H9 (cell line): ENCODE results near the gene CTPS1. TPM values are rescaled to one million over a fixed set of nuclear protein-coding genes. Genes with fewer than 3 reads are reported as not detected.

Source experiments
- DNase-seq: peaks from one replicate; pipeline ENCODE4 v3.0.0-alpha.2; 2017
- H2AFZ ChIP-seq: one replicate; pipeline ENCODE4 v1.6.1; 2013; ENCODE audit warnings: mild to moderate bottlenecking, low read length, control low read depth, moderate library complexity
- H2AK5ac ChIP-seq: 2 replicates; pipeline ENCODE4 v1.6.1; 2013; ENCODE audit warnings: low read length, control low read depth, mixed read lengths; ENCODE audit not compliant: insufficient read length
- H2BK120ac ChIP-seq: one replicate; pipeline ENCODE4 v1.6.1; 2013; ENCODE audit warnings: low read depth, mild to moderate bottlenecking, low read length, control low read depth, inconsistent platforms; ENCODE audit not compliant: poor library complexity, severe bottlenecking
- H2BK12ac ChIP-seq: 2 replicates; pipeline ENCODE4 v1.6.1; 2013; ENCODE audit warnings: low read length, control low read depth, mixed read lengths, low read depth; ENCODE audit not compliant: insufficient read length
- H2BK15ac ChIP-seq: 2 replicates; pipeline ENCODE4 v1.6.1; 2013; ENCODE audit warnings: low read depth, low read length, control low read depth
- H2BK20ac ChIP-seq: one replicate; pipeline ENCODE4 v1.6.1; 2013; ENCODE audit warnings: low read depth, mild to moderate bottlenecking, low read length, control low read depth, inconsistent platforms; ENCODE audit not compliant: poor library complexity, severe bottlenecking
- H2BK5ac ChIP-seq: 2 replicates; pipeline ENCODE4 v1.6.1; 2013; ENCODE audit warnings: low read length, control low read depth, mixed read lengths; ENCODE audit not compliant: insufficient read length
- H3K14ac ChIP-seq: 2 replicates; pipeline ENCODE4 v1.6.1; 2013; ENCODE audit warnings: low read length, control low read depth; ENCODE audit not compliant: insufficient read depth
- H3K18ac ChIP-seq: 2 replicates; pipeline ENCODE4 v1.6.1; 2013; ENCODE audit warnings: low read depth, mild to moderate bottlenecking, mixed read lengths, low read length, control low read depth; ENCODE audit not compliant: insufficient read length
- H3K23ac ChIP-seq: 2 replicates; pipeline ENCODE4 v1.6.1; 2013; ENCODE audit warnings: low read length, control low read depth, mixed read lengths, low read depth; ENCODE audit not compliant: insufficient read length
- H3K23me2 ChIP-seq: 2 replicates; pipeline ENCODE4 v1.6.1; 2013; ENCODE audit warnings: low read depth, mild to moderate bottlenecking, mixed read lengths, low read length, control low read depth; ENCODE audit not compliant: insufficient read length, poor library complexity, severe bottlenecking
- H3K27ac ChIP-seq: 2 replicates; pipeline ENCODE4 v1.5.1; 2013; ENCODE audit warnings: low read length, control low read depth, mixed read lengths, low read depth; ENCODE audit not compliant: insufficient read length
- H3K27me3 ChIP-seq: 2 replicates; pipeline ENCODE4 v1.6.1; 2013; ENCODE audit warnings: low read length, control low read depth, inconsistent platforms; ENCODE audit not compliant: insufficient read depth
- H3K4ac ChIP-seq: 2 replicates; pipeline ENCODE4 v1.6.1; 2013; ENCODE audit warnings: low read depth, mild to moderate bottlenecking, control low read depth, inconsistent platforms, low read length, moderate library complexity
- H3K4me1 ChIP-seq: 2 replicates; pipeline ENCODE4 v1.6.1; 2013; ENCODE audit warnings: low read length, control low read depth, inconsistent platforms; ENCODE audit not compliant: insufficient read depth
- H3K4me2 ChIP-seq: 2 replicates; pipeline ENCODE4 v1.6.1; 2013; ENCODE audit warnings: low read length, control low read depth, mixed read lengths; ENCODE audit not compliant: insufficient read length, insufficient read depth
- H3K56ac ChIP-seq: 2 replicates; pipeline ENCODE4 v1.6.1; 2013; ENCODE audit warnings: low read depth, mild to moderate bottlenecking, mixed read lengths, low read length, control low read depth; ENCODE audit not compliant: insufficient read length
- H3K79me1 ChIP-seq: 2 replicates; pipeline ENCODE4 v1.6.1; 2013; ENCODE audit warnings: low read depth, mild to moderate bottlenecking, moderate library complexity, low read length, control low read depth, inconsistent platforms; ENCODE audit not compliant: insufficient read depth, poor library complexity, severe bottlenecking
- H3K79me2 ChIP-seq: 2 replicates; pipeline ENCODE4 v1.6.1; 2013; ENCODE audit warnings: low read length, control low read depth, inconsistent platforms; ENCODE audit not compliant: insufficient read depth
- H3K9ac ChIP-seq: 2 replicates; pipeline ENCODE4 v1.6.1; 2013; ENCODE audit warnings: low read length, control low read depth, mixed read lengths; ENCODE audit not compliant: insufficient read length; ENCODE audit errors: extremely low read depth
- H3K9me3 ChIP-seq: one replicate; pipeline ENCODE4 v1.6.1; 2013; ENCODE audit warnings: low read depth, low read length, inconsistent platforms; ENCODE audit not compliant: control insufficient read depth
- H3T11ph ChIP-seq: one replicate; pipeline ENCODE4 v1.6.1; 2013; ENCODE audit warnings: mild to moderate bottlenecking, low read length, control low read depth, inconsistent platforms
- H4K20me1 ChIP-seq: one replicate; pipeline ENCODE4 v1.6.1; 2013; ENCODE audit not compliant: control insufficient read depth, insufficient read length, insufficient read depth
- H4K5ac ChIP-seq: 2 replicates; pipeline ENCODE4 v1.6.1; 2013; ENCODE audit warnings: low read depth, mild to moderate bottlenecking, mixed read lengths, low read length, control low read depth; ENCODE audit not compliant: insufficient read length
- H4K8ac ChIP-seq: replicated peaks from 2 replicates; pipeline ENCODE4 v1.6.1; 2013; ENCODE audit warnings: low read length, control low read depth, mixed read lengths, low read depth; ENCODE audit not compliant: insufficient read length
- H4K91ac ChIP-seq: 2 replicates; pipeline ENCODE4 v1.6.1; 2013; ENCODE audit warnings: low read depth, mild to moderate bottlenecking, moderate library complexity, mixed read lengths, low read length, control low read depth; ENCODE audit not compliant: insufficient read length
- H3K27ac Mint-ChIP-seq, 3 experiments: 2 replicates in 2 of 3; 3 replicates in 1 of 3; pipeline ENCODE4 v1.8.0; 2020 to 2021; ENCODE audit warnings: mixed read lengths in 3 of 3, mild to moderate bottlenecking in 1 of 3, moderate library complexity in 1 of 3
- H3K27me3 Mint-ChIP-seq: 2 replicates; pipeline ENCODE4 v1.8.0; 2021; ENCODE audit warnings: low read depth, mild to moderate bottlenecking, moderate library complexity, mixed read lengths
- H3K36me3 Mint-ChIP-seq, 3 experiments: 2 replicates in 2 of 3; 3 replicates in 1 of 3; pipeline ENCODE4 v1.8.0; 2020 to 2021; ENCODE audit warnings: low read depth in 3 of 3, mixed read lengths in 3 of 3; ENCODE audit not compliant: insufficient read depth in 1 of 3
- H3K4me1 Mint-ChIP-seq, 2 experiments: 2 replicates each; pipeline ENCODE4 v1.8.0; 2020; ENCODE audit warnings: mixed read lengths in 2 of 2
- H3K4me3 Mint-ChIP-seq, 2 experiments: 2 replicates in 1 of 2; 3 replicates in 1 of 2; pipeline ENCODE4 v1.8.0; 2020 to 2021; ENCODE audit warnings: mild to moderate bottlenecking in 2 of 2, mixed read lengths in 2 of 2, moderate library complexity in 1 of 2
- H3K9me3 Mint-ChIP-seq, 2 experiments: 2 replicates in 1 of 2; 3 replicates in 1 of 2; pipeline ENCODE4 v1.8.0; 2020; ENCODE audit warnings: mild to moderate bottlenecking in 2 of 2, mixed read lengths in 2 of 2, moderate library complexity in 1 of 2
- WGBS: extraction: QIAGEN DNeasy Blood & Tissue Kit; methylation state at CpG from one replicate; pipeline ENCODE4 v1.1.7; 2013; ENCODE audit warnings: missing lambda C conversion rate, low lambda C conversion rate, mixed read lengths; ENCODE audit not compliant: insufficient read length; ENCODE audit errors: extremely low coverage; 5-methylcytosine and 5-hydroxymethylcytosine counted together
- total RNA-seq: library from RNA; stranded (reverse); gene quantifications from 2 replicates; pipeline ENCODE4 v1.2.1, GENCODE V29; 2021
- TF ChIP-seq, protein P1 (sequence below): fragments of 200-600 bp; sonication (generic); conservative IDR thresholded peaks from 3 replicates; pipeline ENCODE4 v1.8.0; 2021; ENCODE audit warnings: antibody characterized with exemption, mild to moderate bottlenecking

The CTPS1 gene
- total RNA-seq, 1 experiment from 2014 or later = 105 TPM

DNA sequence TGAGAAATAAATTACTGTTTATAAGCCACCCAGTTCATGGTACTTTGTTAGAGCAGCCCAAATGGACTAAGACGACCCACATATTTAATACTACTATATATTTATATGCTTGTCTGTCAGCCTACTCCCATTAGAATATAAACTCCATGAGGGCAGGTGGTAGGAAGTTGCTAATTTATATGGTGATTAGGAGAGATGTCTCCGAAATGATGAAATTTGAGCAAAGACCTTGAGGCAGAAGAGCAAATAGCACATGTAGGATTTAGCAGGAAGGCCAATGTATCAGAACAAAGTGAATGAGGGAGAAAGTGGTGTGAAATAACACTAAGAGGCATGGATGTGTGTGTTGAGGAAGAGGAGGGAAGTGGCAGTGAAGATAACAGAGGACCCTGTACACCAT, 52.7 kb downstream of the CTPS1 start:
- Histone ChIP-seq H3K18ac (no peak overlapping the region), H3K79me2 (no peaks in the 10 kb centered on the region), H3T11ph (no peak overlapping the region), H2BK15ac (no peak overlapping the region), H3K27ac (no peak overlapping the region), H3K14ac (no peak overlapping the region), H4K91ac (no peak overlapping the region), H3K79me1 (no peaks in the 10 kb centered on the region), H3K4ac (no peak overlapping the region), H3K27me3 (no peaks in the 10 kb centered on the region), H4K20me1 (no peaks in the 10 kb centered on the region), H3K4me1 (peaks cover 5% of the 10 kb centered on the region; the same call in 1 of the 2 replicates), H2BK20ac (no peak overlapping the region), H4K5ac (no peak overlapping the region), H3K9me3 (no peaks in the 10 kb centered on the region), H3K56ac (no peak overlapping the region), H3K9ac (no peak overlapping the region), H3K23me2 (no peaks in the 10 kb centered on the region), H2BK120ac (no peak overlapping the region), H3K4me2 (no peak overlapping the region), H2AFZ (no peak overlapping the region), H4K8ac (no peak overlapping the region), H2AK5ac (no peak overlapping the region), H2BK12ac (no peak overlapping the region), H3K23ac (no peak overlapping the region), H2BK5ac (no peak overlapping the region)
- Mint-ChIP-seq H3K27me3 (no peaks in the 10 kb centered on the region; the same call in 1 of the 2 replicates), H3K27ac (no peak overlapping the region), H3K4me1 (peaks cover 10 to 18% of the 10 kb centered on the region in 2 experiments), H3K9me3 (no peaks in the 10 kb centered on the region), H3K4me3 (no peak overlapping the region), H3K36me3 (peaks cover 29 to 46% (median 32%) of the 10 kb centered on the region in 3 experiments)
- DNase-seq = no peak
- WGBS = no CpG with 5 or more reads among the region's 2 CpGs
- TF ChIP-seq, protein P1, sequence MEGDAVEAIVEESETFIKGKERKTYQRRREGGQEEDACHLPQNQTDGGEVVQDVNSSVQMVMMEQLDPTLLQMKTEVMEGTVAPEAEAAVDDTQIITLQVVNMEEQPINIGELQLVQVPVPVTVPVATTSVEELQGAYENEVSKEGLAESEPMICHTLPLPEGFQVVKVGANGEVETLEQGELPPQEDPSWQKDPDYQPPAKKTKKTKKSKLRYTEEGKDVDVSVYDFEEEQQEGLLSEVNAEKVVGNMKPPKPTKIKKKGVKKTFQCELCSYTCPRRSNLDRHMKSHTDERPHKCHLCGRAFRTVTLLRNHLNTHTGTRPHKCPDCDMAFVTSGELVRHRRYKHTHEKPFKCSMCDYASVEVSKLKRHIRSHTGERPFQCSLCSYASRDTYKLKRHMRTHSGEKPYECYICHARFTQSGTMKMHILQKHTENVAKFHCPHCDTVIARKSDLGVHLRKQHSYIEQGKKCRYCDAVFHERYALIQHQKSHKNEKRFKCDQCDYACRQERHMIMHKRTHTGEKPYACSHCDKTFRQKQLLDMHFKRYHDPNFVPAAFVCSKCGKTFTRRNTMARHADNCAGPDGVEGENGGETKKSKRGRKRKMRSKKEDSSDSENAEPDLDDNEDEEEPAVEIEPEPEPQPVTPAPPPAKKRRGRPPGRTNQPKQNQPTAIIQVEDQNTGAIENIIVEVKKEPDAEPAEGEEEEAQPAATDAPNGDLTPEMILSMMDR = no peak
